Measurements from ENCODE around the gene HACD1. TPM values are rescaled to one million over a fixed set of nuclear protein-coding genes. Genes with fewer than 3 reads are reported as not detected.

Gene HACD1
- total and polyA plus RNA-seq, 2 donors (not counting 3 experiments of a cell fraction or from before 2014, with no cell fraction given) = 17.4 to 25.2 TPM

GRCh38 chr10:17651896-17652295 lies 34.7 kb upstream of the HACD1 start:
- Histone ChIP-seq H3K27me3 (ENCODE audit: control insufficient read depth in 2 of 2, insufficient read depth in 2 of 2, low read length in 2 of 2) (no peaks in the 10 kb centered on the region), H4K20me1 (replicated peaks; ENCODE audit: control insufficient read depth, extremely low read depth, insufficient read depth, low read length) (peaks cover 2% of the 10 kb centered on the region), H3K79me2 (ENCODE audit: control insufficient read depth, insufficient read depth, low read length) (peaks cover 91% of the 10 kb centered on the region), H3K9ac (replicated peaks; ENCODE audit: extremely low read depth, insufficient read depth, low read length) (no peak overlapping the region), H3K4me2 (ENCODE audit: insufficient read depth, low read length) (no peak overlapping the region), H3K9me1 (replicated peaks; ENCODE audit: control insufficient read depth, extremely low read depth, insufficient read depth, low read length) (no peaks in the 10 kb centered on the region), H3K9me3 (replicated peaks; ENCODE audit: control insufficient read depth, insufficient read depth, low read length) (no peaks in the 10 kb centered on the region), H3K4me3 (replicated peaks in 1 of 3; ENCODE audit: insufficient read depth in 1 of 3, low read depth in 1 of 3, low read length in 3 of 3) (no peak overlapping the region), H3K36me3 (ENCODE audit: control insufficient read depth in 2 of 2, extremely low read depth in 1 of 2, insufficient read depth in 2 of 2, low read length in 2 of 2) (peaks cover 0 to 2% of the 10 kb centered on the region in 2 experiments), H2AFZ (ENCODE audit: low read depth, low read length) (no peak overlapping the region), H3K27ac (ENCODE audit: insufficient read depth, low read depth, low read length) (no peak overlapping the region), H3K4me1 (ENCODE audit: control insufficient read depth, extremely low read depth, insufficient read depth, low read length) (peaks cover 14% of the 10 kb centered on the region)
- ChIA-PET POLR2A (no interaction called here), CTCF (no interaction called here)
- dilution Hi-C loops (cut with MboI; ENCODE audit: extremely low pct_ligation_motif_present, low sequenced_read_pairs) (no loop called here), intact Hi-C loops (cut with micrococcal nuclease) (no loop called here)
- no TSS peak for BruUV-seq (replicated peaks)
- TF ChIP-seq FOS (IDR thresholded peaks at IDR 0.05; ENCODE audit: borderline replicate concordance, insufficient read depth, low read length) (no peak), MAX (IDR thresholded peaks at IDR 0.05; ENCODE audit: insufficient read depth, insufficient read length) (no peak), EZH2 (IDR thresholded peaks at IDR 0.05; ENCODE audit: borderline replicate concordance, low read depth, low read length, severe bottlenecking) (no peak), GATA2 (IDR thresholded peaks at IDR 0.05; ENCODE audit: insufficient read depth, insufficient read length, low read depth, low read length) (no peak), CTCF (IDR thresholded peaks at IDR 0.05; ENCODE audit: extremely low read depth in 1 of 2, insufficient read depth in 1 of 2, low read depth in 1 of 2, low read length in 2 of 2) (no peak), POLR2AphosphoS5 (IDR thresholded peaks at IDR 0.05; ENCODE audit: insufficient read depth, low read depth, low read length) (no peak), POLR2A (IDR thresholded peaks at IDR 0.05; ENCODE audit: low read depth, low read length) (no peak), MYC (IDR thresholded peaks at IDR 0.05; ENCODE audit: low read depth, low read length) (no peak), JUN (IDR thresholded peaks at IDR 0.05; ENCODE audit: borderline replicate concordance, insufficient read depth, insufficient read length, low read depth) (no peak)
- no peak for DNase-seq (ENCODE audit: low read depth, low spot score)
- no peak for FAIRE-seq

All from endothelial cell of umbilical vein (primary cell).